K562 (cell line): ENCODE data around the gene ABCC1. TPM values are rescaled to one million over a fixed set of nuclear protein-coding genes. Genes with fewer than 3 reads are reported as not detected.

Experiments
- BMI1 ChIP-seq: fragments of 150-350 bp; IDR thresholded peaks from 2 replicates; pipeline ENCODE4 v1.6.1; 2014; ENCODE audit warnings: low read length
- CEBPB ChIP-seq: fragments of 450-650 bp; IDR thresholded peaks from 2 replicates; pipeline ENCODE4 v1.6.1; 2016; ENCODE audit warnings: missing genetic modification characterization, missing compliant biosample characterization
- CHD4 ChIP-seq: fragments of 200-600 bp; sonication (generic); IDR thresholded peaks from 3 replicates; pipeline ENCODE4 v1.6.1; 2012; ENCODE audit warnings: low read depth, mild to moderate bottlenecking, mixed read lengths, low read length, inconsistent platforms; ENCODE audit not compliant: insufficient read depth, insufficient replicate concordance, poor library complexity, severe bottlenecking
- CTCFL ChIP-seq: IDR thresholded peaks from 2 replicates; pipeline ENCODE4 v1.6.1; 2011; ENCODE audit warnings: borderline replicate concordance, low read depth, mild to moderate bottlenecking, moderate library complexity, low read length; ENCODE audit not compliant: insufficient read depth, poor library complexity, severe bottlenecking
- GABPB2 ChIP-seq: fragments of 250-450 bp; sonication (Bioruptor Pico); conservative IDR thresholded peaks from 2 replicates; pipeline ENCODE4 v1.5.1; 2021; ENCODE audit warnings: mild to moderate bottlenecking
- MGA ChIP-seq: fragments of 450-650 bp; IDR thresholded peaks from 2 replicates; pipeline ENCODE4 v1.6.1; 2016; ENCODE audit warnings: mild to moderate bottlenecking, moderate library complexity
- PRMT5 ChIP-seq: sonication (generic); formaldehyde crosslinking; IDR thresholded peaks from 2 replicates; pipeline ENCODE4 v1.5.0; 2020; ENCODE audit warnings: missing genetic modification reagents
- polyA plus RNA-seq, 8 experiments: library from polyadenylated mRNA; depleted of rRNA in 4 of 8; stranded (reverse) in 5 of 8; unstranded in 3 of 8; fragments of >200 nt; fragmentation: Nextera tagmentation in 2 of 8; fragmentation: Illumina TruSeq in 1 of 8; extraction: Ambion mirVana in 2 of 8; extraction: Trizol in 1 of 8; gene quantifications; 2 replicates each; pipeline versions ENCODE4 v1.2.1 to v1.2.3, GENCODE V29; 2011 to 2014; ENCODE audit warnings: inconsistent platforms in 1 of 8, missing spikeins in 1 of 8
- total RNA-seq, 7 experiments: library from RNA; depleted of rRNA in 6 of 7; stranded (reverse); fragments of >200 nt in 6 of 7; fragmentation: Illumina TruSeq in 2 of 7; extraction: Trizol in 2 of 7; gene quantifications; 2 replicates each; pipeline versions ENCODE4 v1.2.1 to v1.2.3, GENCODE V29; 2011 to 2021; ENCODE audit warnings: low replicate concordance in 1 of 7
- TF ChIP-seq, protein P1 (sequence below): sonication (generic); formaldehyde crosslinking; IDR thresholded peaks from 2 replicates; pipeline ENCODE4 v1.8.0; 2023; ENCODE audit warnings: mild to moderate bottlenecking, missing genetic modification reagents
- TF ChIP-seq, protein P2 (sequence below): sonication (generic); formaldehyde crosslinking; IDR thresholded peaks from 2 replicates; pipeline ENCODE4 v1.8.0; 2022; ENCODE audit warnings: missing genetic modification reagents, mild to moderate bottlenecking, borderline replicate concordance

ABCC1 gene
- total and polyA plus RNA-seq, 9 of the 15 experiments (the other 6 are each of a cell fraction or from before 2014, with no cell fraction given) = 3.9 to 41.6 (median 10.0) TPM

DNA sequence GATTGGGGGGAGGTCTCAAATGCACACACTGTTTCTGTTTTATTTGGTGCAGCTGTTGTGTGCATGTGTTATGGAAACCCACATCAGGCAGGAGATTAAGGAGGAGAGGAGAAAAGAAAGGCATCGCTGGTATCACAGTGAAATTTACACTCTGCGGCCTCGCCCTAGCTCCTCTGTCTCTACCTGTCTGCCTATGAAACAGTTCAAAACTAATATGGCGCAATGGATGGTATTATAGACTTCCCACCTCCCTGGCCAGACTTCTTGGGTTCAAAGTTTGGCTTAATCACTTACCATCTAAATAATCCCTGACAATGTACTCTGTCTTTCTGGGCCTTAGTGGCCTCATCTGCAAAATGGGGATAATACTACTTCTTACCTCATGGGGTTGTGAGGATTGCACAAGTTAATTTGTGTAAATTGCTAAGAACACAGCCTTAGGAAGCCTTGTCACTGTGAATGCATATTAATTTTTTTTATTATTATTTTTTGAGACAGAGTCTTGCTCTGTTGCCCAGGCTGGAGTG lies 1.4 kb upstream of the ABCC1 start (continued):
- no peak for TF ChIP-seq MGA
- no peak for TF ChIP-seq BMI1
- TF ChIP-seq, protein P1, sequence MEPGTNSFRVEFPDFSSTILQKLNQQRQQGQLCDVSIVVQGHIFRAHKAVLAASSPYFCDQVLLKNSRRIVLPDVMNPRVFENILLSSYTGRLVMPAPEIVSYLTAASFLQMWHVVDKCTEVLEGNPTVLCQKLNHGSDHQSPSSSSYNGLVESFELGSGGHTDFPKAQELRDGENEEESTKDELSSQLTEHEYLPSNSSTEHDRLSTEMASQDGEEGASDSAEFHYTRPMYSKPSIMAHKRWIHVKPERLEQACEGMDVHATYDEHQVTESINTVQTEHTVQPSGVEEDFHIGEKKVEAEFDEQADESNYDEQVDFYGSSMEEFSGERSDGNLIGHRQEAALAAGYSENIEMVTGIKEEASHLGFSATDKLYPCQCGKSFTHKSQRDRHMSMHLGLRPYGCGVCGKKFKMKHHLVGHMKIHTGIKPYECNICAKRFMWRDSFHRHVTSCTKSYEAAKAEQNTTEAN = no peak
- peak; percentile 71 for TF ChIP-seq CHD4
- no peak for TF ChIP-seq GABPB2 (CRISPR knock-in tag)
- TF ChIP-seq CTCFL = no peak
- TF ChIP-seq, protein P2, sequence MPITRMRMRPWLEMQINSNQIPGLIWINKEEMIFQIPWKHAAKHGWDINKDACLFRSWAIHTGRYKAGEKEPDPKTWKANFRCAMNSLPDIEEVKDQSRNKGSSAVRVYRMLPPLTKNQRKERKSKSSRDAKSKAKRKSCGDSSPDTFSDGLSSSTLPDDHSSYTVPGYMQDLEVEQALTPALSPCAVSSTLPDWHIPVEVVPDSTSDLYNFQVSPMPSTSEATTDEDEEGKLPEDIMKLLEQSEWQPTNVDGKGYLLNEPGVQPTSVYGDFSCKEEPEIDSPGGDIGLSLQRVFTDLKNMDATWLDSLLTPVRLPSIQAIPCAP = no peak
- TF ChIP-seq CEBPB = peak; percentile 45
- TF ChIP-seq PRMT5 (CRISPR knock-in tag) = no peak
